Stimulated activated CD8-positive, alpha-beta memory T cell treated with anti-CD3 and anti-CD28 coated beads, Interleukin-7, amount 100 ng/mL, for 24 hours (primary cell): ENCODE measurements around the gene FBXO44.

Source experiments
- DNase-seq: peaks from one replicate; pipeline ENCODE4 v3.0.0-alpha.2; 2020; ENCODE audit warnings: low read depth

FBXO44 gene

DNA sequence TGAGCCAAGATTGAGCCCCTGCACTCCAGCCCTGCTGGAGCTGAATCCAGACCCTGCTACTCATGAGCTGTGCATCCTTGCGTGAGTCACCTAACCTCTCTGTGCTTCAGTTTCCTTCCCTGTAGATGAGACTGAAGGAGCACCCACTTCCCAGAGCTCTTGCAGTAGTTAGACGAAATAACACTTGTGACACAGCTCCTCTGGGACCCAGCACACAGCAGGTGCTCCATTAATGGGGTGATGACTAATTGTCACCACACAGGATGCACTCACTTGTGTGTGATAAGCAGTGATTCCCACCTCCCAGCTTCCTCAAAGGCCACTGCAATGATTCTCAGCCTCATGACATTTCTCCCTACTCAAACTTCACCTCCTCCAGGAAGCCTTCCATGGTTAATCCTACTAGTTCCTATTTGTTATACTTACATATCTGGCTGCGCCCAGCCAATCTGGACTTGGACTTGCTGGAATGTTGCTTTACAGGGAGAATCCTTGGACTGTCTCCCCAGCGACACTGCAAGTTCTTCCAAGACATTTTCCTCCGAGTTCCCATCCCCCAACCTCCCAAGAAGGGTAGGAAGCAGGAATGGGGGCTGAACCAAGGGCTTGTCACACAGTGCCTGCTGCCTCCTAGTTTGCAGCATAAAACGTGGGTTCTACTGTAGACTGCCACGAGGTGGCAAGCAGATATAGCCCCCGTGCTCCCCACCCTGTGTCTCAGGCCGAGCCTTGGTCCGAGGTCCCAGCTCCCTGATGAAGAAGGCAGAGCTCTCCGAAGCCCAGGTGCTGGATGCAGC, 54.1 kb downstream of the FBXO44 start:
- no peak for DNase-seq

- no peak for DNase-seq
Observed at GRCh38 chr1:11711490-11711889, 56.8 kb downstream of the FBXO44 start.

GRCh38 chr1:11712285-11712684, 57.6 kb downstream of the FBXO44 start:
- no peak for DNase-seq
